GM10248 (cell line): ENCODE measurements around the gene CTNNA3.

Source experiments
- CTCF ChIA-PET: fragments of 300-600 bp; sonication (Branson Sonifier 250); formaldehyde crosslinking; extraction: SDS; loops from one replicate; lab custom pipeline; 2021; ENCODE audit warnings: antibody characterized with exemption; lab: Yijun Ruan, JAX
- POLR2A ChIA-PET: fragments of 350-650 bp; sonication (Branson Sonifier 250); formaldehyde crosslinking; extraction: SDS; loops from one replicate; lab custom pipeline; 2020; ENCODE audit warnings: antibody characterized with exemption; lab: Yijun Ruan, JAX
- DNase-seq: peaks from one replicate; pipeline ENCODE4 v3.0.0; 2012; ENCODE audit errors: extremely low spot score
- CTCF ChIP-seq: IDR thresholded peaks from 2 replicates; pipeline ENCODE4 v1.5.1; 2012; ENCODE audit warnings: mild to moderate bottlenecking, low read depth; ENCODE audit errors: extremely low read depth, missing control alignments, control extremely low read depth

The CTNNA3 gene

GRCh38 chr10:65950075-65950474, 1745.9 kb downstream of the CTNNA3 start:
- ChIA-PET POLR2A (no interaction called here), CTCF (interaction anchor here (1.4 kb wide), 1 partner anchor 9 kb away, joined by 5 read pairs; no protein-coding TSS in a partner anchor)
- TF ChIP-seq CTCF, result no peak
- no peak for DNase-seq

GRCh38 chr10:65949526-65949925, 1746.5 kb downstream of the CTNNA3 start:
- CTCF ChIA-PET, result interaction anchor here (1.4 kb wide), 1 partner anchor 9 kb away, joined by 5 read pairs; no protein-coding TSS in a partner anchor
- DNase-seq, result no peak
- no peak for TF ChIP-seq CTCF
- POLR2A ChIA-PET, result no interaction called here

- no peak for TF ChIP-seq CTCF
- ChIA-PET CTCF (interaction anchor here (1.5 kb wide), 1 partner anchor 21 kb away, joined by 4 read pairs; no protein-coding TSS in a partner anchor), POLR2A (no interaction called here)
- no peak for DNase-seq
These were observed 1750.9 kb downstream of the CTNNA3 start for GRCh38 chr10:65945061-65945460.

GRCh38 chr10:65943451-65943850, 1752.5 kb downstream of the CTNNA3 start:
- ChIA-PET POLR2A (no interaction called here), CTCF (no interaction called here)
- TF ChIP-seq CTCF, result no peak
- DNase-seq, result no peak

GRCh38 chr10:65940816-65941662, 1755.0 kb downstream of the CTNNA3 start:
- ChIA-PET POLR2A (no interaction called here), CTCF (no interaction called here)
- DNase-seq, result no peak
- no peak for TF ChIP-seq CTCF

- ChIA-PET CTCF (no interaction called here), POLR2A (no interaction called here)
- no peak for DNase-seq
- TF ChIP-seq CTCF, result no peak
These were observed 1755.9 kb downstream of the CTNNA3 start for GRCh38 chr10:65940105-65940504.
